A549 (cell line): ENCODE results near the gene NPW.

ENCODE experiments used
- CHD2 ChIP-seq: fragments of 150-350 bp; IDR thresholded peaks from 2 replicates; pipeline ENCODE4 v1.6.1; 2014; ENCODE audit warnings: low read length; ENCODE audit not compliant: partially characterized antibody
- CTCF ChIP-seq: fragments of >200 bp; sonication (Bioruptor Twin); formaldehyde crosslinking; IDR thresholded peaks from 3 replicates; pipeline ENCODE4 v1.5.1; 2016
- MAX ChIP-seq: IDR thresholded peaks from 2 replicates; pipeline ENCODE4 v1.6.1; 2012

GRCh38 chr16:2003827-2004641 is 15.6 kb upstream of the NPW start:
- TF ChIP-seq CTCF (peak; percentile 87), MAX (peak; percentile 77), CHD2 (no peak)
